ENCODE data around the gene GPR139. TPM values are rescaled to one million over a fixed set of nuclear protein-coding genes. Genes with fewer than 3 reads are reported as not detected.

GPR139 gene
- total RNA-seq, 1 experiment from 2014 or later = 0.22 TPM

GRCh38 chr16:20072874-20073202 lies 852 bp downstream of the GPR139 start:
- peaks cover 77% of the 10 kb centered on the region for H3K27me3 Mint-ChIP-seq (ENCODE audit: low read depth)
- no peak overlapping the region for H4K5ac ChIP-seq (ENCODE audit: insufficient read length, low read depth, low read length)
- no peak overlapping the region for H3K9ac ChIP-seq (ENCODE audit: extremely low read depth, insufficient read length, low read length)
- no peaks in the 10 kb centered on the region for H3K79me2 ChIP-seq (ENCODE audit: insufficient read depth, low read length)
- no peak overlapping the region for H3T11ph ChIP-seq (ENCODE audit: low read length)
- H2BK12ac ChIP-seq (ENCODE audit: insufficient read length, low read depth, low read length) = no peak overlapping the region
- peaks cover 10% of the 10 kb centered on the region in 2 experiments for H3K9me3 Mint-ChIP-seq
- no peak overlapping the region for H4K91ac ChIP-seq (ENCODE audit: insufficient read length, low read depth, low read length)
- H3K27ac ChIP-seq (ENCODE audit: insufficient read length, low read depth, low read length) = no peak overlapping the region
- H3K9me3 ChIP-seq (ENCODE audit: control insufficient read depth, low read depth, low read length) = no peaks in the 10 kb centered on the region
- no peak overlapping the region for H2BK120ac ChIP-seq (ENCODE audit: low read depth, low read length, poor library complexity, severe bottlenecking)
- H4K8ac ChIP-seq (replicated peaks; ENCODE audit: insufficient read length, low read depth, low read length) = no peak overlapping the region
- no peak overlapping the region for H2BK15ac ChIP-seq (ENCODE audit: low read depth, low read length)
- H3K27me3 ChIP-seq (ENCODE audit: insufficient read depth, low read length) = peaks cover 17% of the 10 kb centered on the region; the same call in 1 of the 2 replicates
- no peak overlapping the region for H3K23ac ChIP-seq (ENCODE audit: insufficient read length, low read depth, low read length)
- H3K14ac ChIP-seq (ENCODE audit: insufficient read depth, low read length) = no peak overlapping the region
- H3K4me1 ChIP-seq (ENCODE audit: insufficient read depth, low read length) = no peaks in the 10 kb centered on the region; the same call in 1 of the 2 replicates
- peak overlapping the region; percentile 60 to 90 for H3K4me3 Mint-ChIP-seq
- H2AK5ac ChIP-seq (ENCODE audit: insufficient read length, low read length) = no peak overlapping the region
- no peak overlapping the region for H2AFZ ChIP-seq (ENCODE audit: low read length)
- no peak for DNase-seq
- no peak for TF ChIP-seq CTCF (conservative IDR thresholded peaks at IDR 0.05)
- H3K36me3 Mint-ChIP-seq (ENCODE audit: insufficient read depth in 1 of 3, low read depth in 3 of 3) = peaks cover 4 to 11% (median 7%) of the 10 kb centered on the region in 3 experiments; a peak in 6 of 7 replicates
- no peak overlapping the region for H3K56ac ChIP-seq (ENCODE audit: insufficient read length, low read depth, low read length)
- H4K20me1 ChIP-seq (ENCODE audit: control insufficient read depth, insufficient read depth, insufficient read length) = no peaks in the 10 kb centered on the region
- H3K4ac ChIP-seq (ENCODE audit: low read depth, low read length) = no peak overlapping the region
- H2BK20ac ChIP-seq (ENCODE audit: low read depth, low read length, poor library complexity, severe bottlenecking) = no peak overlapping the region
- H3K23me2 ChIP-seq (ENCODE audit: insufficient read length, low read depth, low read length, poor library complexity, severe bottlenecking) = peaks cover 13% of the 10 kb centered on the region
- no peaks in the 10 kb centered on the region for H3K79me1 ChIP-seq (ENCODE audit: insufficient read depth, low read depth, low read length, poor library complexity, severe bottlenecking)
- peak overlapping the region; percentile 75 for H3K4me2 ChIP-seq (ENCODE audit: insufficient read depth, insufficient read length, low read length)
- no peak overlapping the region for H2BK5ac ChIP-seq (ENCODE audit: insufficient read length, low read length)
- peaks cover 31 to 35% of the 10 kb centered on the region in 2 experiments for H3K4me1 Mint-ChIP-seq
- WGBS (ENCODE audit: extremely low coverage, insufficient read length, low lambda C conversion rate) = no CpG with 5 or more reads among the region's 11 CpGs
- H3K18ac ChIP-seq (ENCODE audit: insufficient read length, low read depth, low read length) = no peak overlapping the region
- no peak overlapping the region for H3K27ac Mint-ChIP-seq

All from H9 (cell line).